ENCODE data around the gene DNAH7.
"Not testable (repeated sequence)": the region's sequence is repeated elsewhere in the genome, so short reads cannot be mapped to it uniquely, and the experiment has no call there.

DNAH7 gene

DNA sequence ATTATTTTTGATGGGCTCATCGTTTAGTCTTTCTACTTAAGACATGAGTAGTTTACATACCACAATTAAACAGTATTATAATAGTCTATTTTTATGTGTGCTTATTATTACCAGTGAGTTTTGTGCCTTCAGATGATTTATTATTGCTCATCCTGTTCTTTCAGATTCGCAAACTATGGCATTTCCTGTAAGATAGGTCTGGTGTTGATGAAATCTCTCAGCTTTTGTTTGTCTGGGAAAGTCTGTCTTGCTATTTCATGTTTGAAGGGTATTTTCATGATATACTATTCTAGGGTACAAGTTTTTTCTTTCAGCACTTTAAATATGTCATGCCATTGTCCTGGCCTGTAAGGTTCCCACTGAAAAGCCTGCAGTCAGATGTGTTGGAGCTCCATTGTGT lies 101.3 kb downstream of the DNAH7 start:
- DNase-seq: no peak

DNA sequence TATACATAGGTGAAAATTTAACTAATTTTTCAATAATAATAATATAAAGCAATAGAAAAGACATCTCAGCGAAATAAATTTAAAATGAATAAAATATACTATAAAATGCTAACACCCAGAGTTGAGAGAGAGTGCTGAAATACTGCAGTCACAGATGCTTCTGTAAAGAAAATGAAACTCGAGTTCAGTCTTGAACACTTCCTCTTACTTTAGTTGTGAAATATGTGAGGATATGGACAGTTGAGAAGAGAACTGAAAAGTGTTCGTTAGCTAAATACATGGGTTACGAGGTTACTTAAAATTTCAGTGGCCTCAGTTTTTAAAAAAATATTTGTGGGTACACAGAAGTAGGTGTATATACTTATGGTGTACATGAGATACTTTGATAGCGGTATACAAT lies 106.8 kb downstream of the DNAH7 start:
- no peak for DNase-seq

DNA sequence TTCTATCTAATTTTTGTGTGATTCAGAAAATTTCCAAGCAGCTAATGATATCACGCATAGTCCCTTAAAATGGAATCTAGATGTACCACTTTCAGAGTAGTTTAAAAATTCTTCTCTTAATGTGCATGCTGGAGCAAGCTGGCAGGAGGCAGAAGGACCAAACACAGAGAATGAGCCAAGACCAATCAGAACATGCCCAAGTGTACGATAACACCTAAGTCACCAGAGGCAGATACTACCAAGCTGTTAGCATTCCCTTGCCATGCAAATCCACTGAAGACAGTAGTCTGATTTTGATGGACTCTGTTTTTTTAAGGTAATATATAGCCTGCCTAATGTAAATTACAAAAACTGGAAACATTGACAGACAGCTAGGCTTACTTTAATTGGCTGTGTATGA lies 109.3 kb downstream of the DNAH7 start:
- DNase-seq: no peak

DNA sequence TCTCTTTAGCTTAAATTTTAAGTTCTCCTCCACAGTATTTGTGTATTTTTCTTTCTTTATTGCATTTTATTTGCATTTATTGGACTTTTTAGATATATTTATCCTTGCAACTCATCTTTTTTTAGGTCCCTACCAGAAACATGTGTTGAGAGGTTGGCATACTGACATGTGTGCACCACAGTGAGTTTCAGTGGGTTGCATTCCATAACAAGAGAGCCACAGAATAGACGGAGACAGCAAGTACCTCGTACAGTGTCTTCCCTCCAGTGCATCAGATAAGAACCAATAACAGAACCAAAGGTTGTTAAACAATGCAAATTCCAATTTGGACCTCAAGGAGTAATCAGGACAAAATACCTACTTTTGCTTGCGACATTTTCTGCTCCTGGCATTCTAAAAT lies 111.9 kb downstream of the DNAH7 start:
- DNase-seq: no peak

DNA sequence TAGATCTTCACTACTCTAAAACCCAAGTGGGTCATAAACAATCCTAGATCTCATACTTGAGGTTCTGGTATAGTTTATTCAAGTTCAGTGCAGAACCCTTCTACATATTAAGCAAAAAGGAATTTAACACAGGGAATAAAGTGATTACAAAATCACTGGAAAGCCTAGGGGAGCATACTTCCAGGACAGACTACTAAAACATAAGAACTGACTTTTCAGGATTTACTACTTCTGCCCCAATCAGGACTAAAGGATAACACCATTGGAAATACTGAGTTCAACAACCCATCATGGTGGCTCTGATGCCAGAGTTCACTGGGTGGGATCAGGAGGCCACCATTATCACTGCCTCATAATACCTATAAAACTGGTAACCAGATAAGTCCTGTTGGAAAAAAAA lies 123.6 kb downstream of the DNAH7 start:
- DNase-seq: no peak

DNA sequence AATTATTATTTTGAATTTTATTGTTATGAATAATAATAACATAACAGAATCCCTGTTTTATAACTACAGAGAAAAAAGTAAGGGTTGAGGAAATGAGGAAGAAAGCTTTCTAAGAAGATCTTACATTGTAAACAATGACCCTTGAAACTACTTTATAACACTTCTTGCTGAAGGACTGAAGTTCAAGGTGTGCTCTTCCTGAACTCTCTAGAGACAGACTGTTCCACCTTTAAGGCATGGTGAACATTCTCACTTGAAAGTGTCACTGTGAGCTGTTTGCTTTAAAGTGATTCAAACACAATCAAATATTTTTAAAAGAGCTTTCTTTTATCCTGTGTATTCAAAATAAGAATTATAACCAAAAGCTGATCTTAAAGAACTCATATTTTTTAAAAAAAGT lies 131.5 kb downstream of the DNAH7 start:
- DNase-seq: no peak

DNA sequence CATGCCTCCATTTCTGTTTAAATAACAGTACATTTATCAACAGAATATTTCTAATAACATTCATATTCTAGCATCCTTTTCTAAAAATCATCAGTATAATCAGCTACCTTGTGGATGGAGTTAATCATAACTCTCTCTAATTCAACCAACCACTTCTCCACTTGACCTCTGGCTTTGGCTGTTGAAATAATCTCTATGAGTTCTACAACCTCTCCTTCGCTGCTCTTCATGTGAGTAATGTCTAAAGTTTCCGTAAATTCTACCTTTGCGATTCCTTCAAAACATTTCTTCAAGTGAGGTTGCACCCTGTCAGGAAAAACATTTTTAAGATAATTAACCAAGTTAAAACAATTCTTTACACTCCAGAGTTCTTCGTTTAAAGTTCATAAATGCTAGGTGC lies 134.2 kb downstream of the DNAH7 start:
- no peak for DNase-seq

DNA sequence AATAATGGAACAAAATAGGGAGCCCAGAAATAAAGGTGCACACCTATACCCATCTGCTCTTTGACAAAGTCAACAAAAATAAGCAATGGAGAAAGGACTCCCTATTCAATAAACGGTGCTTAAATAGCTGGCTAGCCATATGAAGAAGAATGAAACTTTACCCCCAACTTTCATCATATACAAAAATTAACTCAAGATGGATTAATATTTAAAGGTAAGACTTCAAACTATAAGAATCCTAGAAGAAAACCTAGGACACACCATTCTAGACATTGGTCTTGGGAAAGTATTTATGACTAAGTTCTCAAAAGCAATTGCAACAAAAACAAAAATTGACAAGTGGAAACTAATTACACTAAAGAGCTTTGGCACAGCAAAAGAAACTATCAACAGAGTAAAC lies 139.1 kb downstream of the DNAH7 start:
- DNase-seq: no peak

DNA sequence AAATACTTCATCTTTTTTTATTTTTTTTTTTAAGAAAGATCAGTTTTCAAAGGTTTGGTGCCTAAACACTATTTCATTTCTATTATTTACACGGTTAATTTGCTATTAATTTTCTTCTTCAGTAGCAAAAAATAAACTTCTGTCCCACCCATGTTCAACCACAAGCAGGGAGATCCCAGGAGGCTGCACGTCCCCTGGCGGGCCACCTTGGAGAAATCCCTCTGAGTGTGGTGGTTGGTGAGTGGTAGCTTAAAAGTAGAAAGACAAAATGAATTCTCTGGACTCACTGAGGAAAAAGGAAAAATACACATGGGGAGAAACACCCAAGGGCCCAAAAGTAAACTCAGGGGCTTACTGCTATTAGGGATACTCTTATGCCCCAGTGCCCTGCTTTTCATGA lies 143.5 kb downstream of the DNAH7 start:
- DNase-seq: no peak

DNA sequence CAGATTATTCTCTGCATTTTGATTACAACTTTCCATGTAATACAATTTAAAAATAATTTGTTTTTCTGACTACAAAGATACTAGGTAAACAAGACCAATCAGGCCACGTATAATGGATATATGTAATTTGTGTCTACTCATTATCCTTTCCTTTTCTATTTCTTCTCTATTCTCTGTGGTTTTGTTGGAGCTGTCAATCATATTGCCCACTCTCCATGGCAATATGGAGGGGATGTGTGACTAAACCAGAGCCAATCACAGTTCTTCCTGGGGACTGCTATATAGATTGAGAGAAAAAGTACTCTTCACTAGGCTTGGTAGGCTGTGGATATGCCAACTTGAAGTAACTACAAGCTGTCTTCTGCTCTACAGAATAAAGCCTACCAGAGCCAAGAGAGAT lies 144.7 kb downstream of the DNAH7 start:
- DNase-seq: no peak

DNA sequence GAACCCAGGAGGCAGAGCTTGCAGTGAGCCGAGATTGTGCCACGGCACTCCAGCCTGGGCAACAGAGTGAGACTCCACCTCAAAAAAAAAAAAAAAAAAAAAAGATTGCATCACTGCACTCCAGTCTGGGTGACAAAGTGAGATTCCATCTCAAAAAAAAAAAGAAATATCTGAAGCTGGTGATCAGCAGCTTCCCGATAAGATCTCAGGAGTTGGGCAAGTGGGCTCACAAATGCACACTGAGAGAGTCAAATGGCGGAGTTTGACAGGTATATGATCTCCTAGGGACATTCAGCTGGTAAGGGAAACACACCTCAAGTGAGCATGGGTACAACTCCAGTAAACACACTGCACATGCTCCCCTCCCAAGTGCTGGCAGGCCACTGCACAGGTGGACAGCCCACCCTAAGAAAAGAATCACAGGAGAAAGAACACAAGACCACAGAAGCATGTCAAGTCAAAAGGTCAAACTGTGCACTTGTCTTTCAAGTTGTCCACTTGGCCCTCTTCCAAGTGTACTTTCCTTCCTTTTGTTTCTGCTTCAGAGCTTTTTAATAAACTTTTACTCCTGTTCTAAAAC lies 151.5 kb downstream of the DNAH7 start:
- DNase-seq: not testable (repeated sequence)

DNA sequence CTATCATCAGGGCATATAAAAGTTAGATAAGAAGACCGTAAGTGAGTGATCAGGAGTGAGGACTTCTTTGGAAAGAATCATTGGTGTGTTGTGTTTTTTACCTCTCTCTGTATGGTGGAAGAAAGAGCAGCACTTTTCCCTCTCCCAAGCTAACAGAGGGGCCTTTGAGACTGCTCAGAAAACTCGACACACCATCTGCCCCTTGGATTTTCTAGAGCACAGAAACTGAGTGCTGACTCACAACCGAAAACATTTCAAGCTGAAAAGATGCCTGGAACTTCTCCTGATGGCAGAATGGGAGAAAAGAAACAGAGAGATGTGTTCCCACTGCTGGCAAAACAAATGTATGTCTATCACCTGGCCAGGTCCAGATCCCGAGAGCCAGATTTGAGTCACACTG lies 156.6 kb downstream of the DNAH7 start:
- no peak for DNase-seq

DNA sequence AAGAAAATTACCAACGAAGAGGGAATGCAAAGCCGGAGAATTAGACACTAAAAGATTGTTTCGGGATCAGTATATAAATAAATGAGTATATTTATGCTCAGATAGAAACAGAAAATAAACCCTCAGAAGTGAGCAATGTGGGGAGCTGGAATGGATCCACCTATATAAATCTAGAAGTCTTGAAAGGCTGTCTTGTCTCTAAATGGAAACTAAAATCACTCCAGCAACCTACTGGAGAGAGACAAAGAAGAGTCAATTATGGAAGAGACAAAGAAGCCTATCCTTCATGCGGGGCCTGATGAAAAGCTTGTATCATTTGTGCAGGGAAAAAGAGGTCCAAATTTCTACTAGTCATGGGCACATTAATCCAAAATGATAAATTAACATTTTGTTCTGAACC lies 158.1 kb downstream of the DNAH7 start:
- DNase-seq: no peak

DNA sequence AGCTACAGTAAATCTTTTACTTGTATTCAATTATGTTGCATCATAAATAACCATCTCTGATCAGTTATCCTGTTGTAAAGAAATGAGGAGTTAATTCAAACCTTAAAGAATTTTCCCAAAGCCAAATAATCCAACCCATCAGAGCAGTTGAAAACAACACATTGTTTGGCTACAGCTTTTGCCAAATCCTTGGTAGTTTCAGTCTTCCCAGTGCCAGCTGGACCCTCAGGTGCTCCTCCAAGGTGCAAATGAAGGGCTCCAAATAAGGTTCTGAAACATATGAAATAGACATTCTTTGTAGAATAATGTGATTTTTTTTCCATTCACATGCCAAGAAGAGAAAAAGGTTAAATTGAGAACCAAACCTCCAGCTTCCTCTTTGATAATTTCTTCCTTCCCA lies 158.7 kb downstream of the DNAH7 start:
- DNase-seq: no peak

DNA sequence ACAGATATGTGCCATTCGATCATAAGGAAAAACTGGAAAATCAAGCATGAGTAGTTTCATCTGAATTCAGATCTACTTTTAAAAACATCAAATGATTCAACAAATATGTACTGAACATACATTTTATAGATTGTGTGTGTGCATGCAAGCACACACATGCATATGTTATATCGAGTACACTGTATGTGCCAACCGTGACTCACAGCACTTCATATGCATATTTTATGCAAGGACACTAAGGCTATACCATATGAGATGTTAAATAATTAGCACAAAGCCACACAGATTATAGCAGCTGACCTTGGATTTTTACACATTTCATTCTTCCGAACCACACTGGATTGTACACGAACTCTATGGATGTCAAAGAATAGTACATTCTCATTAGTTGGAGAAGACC lies 161.2 kb downstream of the DNAH7 start:
- DNase-seq: no peak

DNA sequence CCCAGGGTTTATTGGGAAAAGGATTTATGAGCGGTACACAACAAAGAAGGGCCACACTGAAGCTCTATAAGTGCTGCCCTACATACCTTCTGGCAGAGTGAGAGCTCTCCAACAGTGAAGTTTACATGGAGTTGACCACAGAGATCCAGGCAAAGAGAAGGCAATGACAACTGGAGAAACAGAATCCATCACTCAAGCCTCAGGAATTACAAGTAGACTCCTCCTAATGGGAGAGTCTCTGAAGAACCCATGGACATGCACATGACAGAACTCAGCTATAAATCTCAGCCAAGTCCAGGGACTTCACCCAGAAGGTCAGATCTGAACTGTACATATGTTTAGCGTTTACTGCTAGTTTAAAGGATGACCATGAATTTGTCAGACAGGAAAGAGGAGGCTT lies 164.7 kb downstream of the DNAH7 start:
- no peak for DNase-seq

DNA sequence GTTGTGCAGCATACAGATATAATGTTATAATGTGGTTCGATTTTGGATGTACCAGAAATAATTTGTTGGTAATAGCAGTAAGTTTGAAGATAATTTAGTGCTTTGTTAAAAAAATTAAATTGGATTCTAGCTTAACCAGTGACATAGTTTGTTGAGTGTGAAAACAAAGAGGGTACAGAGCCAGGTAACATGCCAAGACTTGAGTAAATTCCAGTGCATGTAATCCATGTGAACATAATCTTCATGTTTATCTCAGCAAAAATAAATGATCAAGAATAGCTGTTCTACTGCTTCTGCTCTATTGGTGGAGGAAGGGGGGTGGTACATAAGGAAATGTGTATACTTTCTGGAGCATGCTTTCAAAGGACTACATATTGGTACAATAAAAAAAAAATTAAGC lies 165.8 kb downstream of the DNAH7 start:
- no peak for DNase-seq

DNA sequence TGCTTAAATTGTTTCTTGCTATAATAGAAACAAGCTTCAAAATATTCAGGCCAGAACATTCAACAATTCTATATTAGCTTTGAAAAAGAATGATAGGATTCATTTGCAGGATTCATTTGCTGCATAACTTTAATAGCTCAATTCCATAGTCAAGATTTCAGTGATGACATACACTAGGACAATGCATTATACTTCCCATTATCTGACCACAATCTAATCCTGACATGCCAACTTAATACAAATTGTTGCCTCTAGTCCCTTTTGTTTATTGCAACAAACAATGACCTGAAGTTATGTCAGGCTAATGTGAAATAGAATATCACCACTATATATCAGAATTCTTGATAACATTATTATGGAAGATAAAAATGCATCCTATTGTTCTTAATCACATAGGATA lies 169.4 kb downstream of the DNAH7 start:
- DNase-seq: no peak

DNA sequence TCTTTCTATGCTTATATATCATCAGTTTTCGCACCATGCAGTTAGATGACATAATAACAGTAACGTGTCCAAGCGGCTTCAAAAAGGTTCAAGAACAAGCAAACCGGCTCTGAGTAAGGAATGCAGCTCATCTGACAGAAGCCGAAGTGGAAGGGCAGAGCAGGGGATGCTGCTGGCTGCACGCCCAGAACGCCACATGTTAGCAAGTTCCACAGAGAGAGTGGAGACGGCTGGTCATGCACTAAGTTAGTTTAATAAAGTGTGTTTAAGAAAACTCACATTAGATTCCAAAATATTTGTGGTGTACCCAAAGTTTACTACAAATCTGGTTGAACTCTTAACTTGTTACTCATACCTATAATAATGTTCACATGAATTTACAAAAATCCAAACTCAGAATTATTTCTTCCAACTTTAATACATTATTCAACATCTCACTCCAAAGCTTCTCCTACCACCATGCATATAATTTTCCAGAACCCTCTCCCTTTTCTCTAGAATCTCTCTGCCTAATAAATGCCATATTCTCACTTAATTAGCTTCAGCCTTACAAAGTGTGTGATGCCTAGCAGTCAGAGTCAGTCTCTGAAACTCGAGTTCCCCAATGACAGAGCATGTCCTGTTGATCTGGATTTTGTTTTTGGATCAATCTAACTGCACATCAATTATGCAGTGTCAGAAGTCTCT lies 170.0 kb downstream of the DNAH7 start:
- no peak for DNase-seq

DNA sequence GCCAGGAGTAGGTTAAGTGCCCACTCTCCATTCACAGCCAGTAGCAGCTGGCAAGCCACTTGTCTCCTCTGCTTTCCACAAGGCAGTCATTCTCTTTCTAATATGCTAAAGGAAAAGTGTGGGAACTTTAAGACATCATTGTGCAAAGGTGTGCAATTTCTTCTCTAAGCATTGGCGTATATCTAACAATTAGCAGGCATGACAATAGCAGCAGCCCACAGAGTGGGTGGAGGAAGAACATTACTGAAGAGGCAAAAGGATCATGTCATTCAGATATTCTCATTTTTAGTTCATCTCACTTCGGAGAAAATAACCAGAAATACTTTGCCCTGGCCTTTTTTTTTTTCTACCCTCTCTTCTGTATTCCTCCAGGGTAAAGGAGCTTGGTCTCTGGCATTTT lies 177.6 kb downstream of the DNAH7 start:
- DNase-seq: no peak

DNA sequence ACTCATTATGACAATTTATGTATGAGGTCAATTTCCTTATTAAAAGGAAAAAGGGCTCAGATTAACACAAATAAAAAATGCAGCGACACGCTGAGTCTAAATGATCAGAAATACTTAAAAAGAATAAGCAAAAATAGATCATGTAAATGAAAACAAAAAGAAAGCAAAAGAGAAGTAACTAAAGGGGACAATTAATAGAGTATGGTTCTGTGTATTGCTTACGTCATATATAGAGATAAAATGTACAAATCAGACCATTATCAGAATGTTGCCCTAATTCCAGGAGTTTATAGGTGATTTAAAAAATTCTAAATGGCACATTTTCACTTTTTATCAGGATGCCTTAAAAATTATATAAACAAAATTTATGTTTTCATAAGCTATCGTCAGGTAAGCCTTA lies 189.5 kb downstream of the DNAH7 start:
- DNase-seq: no peak

DNA sequence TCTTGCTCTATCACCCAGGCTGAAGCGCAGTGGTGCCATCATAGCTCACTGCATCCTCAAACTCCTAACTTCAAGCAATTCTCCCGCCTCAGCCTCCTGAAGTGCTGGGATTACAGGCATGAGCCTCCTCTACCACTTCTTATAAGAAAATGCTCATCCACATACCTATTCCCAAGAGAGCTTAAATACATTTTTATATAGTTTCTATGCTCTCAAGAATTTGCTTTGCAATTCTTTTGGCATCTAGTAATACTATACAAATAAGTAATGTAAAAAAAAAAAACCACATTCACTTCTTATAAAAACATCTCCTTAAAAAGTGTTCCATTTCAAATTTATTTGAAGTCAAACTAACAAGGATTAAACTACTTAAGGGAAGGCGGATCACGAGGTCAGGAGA lies 197.3 kb downstream of the DNAH7 start:
- no peak for DNase-seq

DNA sequence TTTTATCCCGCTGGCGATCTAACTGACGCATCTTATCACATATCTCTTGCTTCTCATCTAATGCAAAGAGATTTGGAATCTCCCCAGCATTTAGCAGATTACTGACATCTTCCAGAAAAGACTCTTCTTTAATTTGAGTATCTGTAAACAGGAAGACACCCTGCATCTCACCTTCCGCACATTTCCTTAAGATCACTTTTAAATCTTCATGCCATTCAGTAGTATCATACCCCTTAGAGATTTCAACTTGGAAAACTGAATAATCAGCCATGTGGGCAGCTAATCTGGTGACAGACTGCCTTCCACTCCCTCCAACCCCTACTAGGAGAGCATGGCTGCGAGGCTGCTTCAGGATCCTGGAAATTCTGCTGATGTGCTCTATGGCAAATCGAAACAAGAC lies 204.3 kb downstream of the DNAH7 start:
- no peak for DNase-seq

DNA sequence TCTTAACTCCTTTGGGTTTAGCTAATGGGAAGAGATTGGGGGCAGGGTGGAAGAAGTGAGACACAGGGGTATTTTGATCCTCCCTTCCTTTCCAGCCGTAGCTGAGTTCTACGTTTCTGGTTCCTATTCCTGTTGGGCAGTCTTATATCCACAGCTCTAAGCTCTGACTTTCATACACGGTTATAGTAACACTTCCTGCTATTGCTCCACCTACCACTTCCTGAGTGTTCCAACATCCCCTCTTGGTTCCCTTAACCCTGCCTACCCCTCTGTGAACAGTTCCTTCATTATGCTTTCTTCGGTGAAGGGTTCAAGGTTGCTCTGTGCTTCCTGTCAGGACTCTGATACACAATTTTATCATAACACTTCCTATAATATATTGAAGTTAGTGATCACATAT lies 205.1 kb downstream of the DNAH7 start:
- DNase-seq: no peak

DNA sequence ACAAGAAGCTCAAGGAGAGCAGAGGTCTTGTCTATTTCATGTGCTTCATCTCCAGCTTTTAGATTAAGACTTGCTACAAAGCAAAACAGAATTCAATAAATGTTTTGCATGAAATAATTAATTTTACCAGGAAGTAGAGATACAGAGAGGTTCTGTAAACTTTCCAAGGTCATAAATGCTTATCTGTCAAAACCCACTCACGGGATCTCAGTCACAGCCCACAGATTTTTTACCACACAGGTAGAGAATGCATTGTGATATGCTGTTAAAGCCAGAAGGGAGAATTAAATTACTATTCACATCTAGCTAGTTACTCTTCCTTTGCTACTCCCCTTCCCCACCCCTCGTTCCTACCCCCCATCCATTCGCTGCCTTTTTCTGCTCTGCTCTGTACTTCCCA lies 205.5 kb downstream of the DNAH7 start:
- no peak for DNase-seq

Measured in T-helper 2 cell (primary cell).